Measurements from ENCODE around the gene PDS5A.
"Not testable (repeated sequence)": the region's sequence is repeated elsewhere in the genome, so short reads cannot be mapped to it uniquely, and the experiment has no call there.

PDS5A gene

DNA sequence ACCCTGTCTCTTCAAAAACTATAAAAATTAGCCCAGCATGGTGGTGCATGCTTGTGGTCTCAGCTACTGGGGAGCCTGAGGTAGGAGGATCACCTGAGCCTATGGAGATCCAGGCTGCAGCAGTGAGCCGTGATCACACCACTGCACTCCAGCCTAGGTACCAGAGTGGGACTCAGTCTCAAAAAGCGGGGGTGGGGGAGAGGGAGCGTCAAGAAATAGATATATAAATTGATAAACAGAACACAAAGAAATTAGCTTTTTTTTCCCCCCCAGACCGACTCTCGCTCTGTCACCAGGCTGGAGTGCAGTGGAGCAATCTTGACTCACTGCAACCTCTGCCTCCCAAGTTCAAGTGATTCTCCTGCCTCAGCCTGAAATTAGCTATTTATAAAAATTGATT is 14.1 kb downstream of the PDS5A start:
- no peak for DNase-seq

DNA sequence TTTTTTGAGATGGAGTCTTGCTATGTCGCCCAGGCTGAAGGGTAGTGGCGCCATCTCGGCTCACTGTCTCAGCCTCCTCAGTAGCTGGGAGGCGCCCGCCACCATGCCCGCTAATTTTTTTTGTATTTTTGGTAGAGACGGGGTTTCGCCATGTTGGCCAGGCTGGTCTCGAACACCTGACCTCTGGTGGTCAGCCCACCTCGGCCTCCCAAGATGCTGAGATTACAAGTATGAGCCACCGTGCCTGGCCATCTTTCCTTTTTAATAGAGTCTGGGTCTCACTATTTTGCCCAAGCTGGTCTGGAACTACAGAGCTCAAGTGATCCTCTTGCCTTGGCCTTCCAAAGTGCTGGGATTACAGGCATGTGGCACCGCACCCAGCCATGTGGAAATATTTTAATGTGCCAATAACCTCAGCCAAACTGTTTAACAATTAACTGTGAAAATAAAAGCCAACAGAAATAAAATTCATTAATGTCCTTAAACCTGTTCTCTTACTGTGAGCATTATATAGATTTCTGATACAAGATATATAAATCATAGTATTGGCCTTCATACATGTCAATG is 16.3 kb downstream of the PDS5A start:
- DNase-seq, result no peak

DNA sequence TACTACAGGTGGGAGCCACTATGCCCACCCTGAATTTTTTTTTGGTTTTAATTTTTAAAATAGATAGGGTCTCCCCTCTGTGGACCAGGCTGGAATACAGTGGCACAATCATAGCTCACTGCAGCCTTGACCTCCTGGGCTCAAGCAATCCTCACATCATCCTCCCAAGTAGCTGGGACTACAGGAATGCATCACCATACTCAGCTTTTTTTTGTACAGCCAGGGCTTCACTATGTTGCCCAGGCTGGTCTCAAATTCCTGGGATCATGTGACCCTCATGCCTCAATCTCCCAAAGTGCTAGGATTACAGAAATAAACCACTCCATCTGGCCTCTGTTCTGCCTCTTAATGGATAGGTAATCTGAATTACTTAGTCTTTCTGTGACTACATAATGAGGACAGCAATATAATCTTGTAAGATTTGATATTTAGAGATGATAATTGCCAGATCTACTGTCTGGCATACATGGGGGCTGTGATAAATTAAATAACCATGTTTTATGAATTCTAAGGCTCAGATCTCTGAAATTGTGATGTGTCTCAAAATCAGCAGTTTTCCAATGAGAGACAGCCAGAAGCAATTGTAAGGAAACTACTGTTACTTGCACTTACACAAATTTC is 26.7 kb downstream of the PDS5A start:
- no peak for DNase-seq

DNA sequence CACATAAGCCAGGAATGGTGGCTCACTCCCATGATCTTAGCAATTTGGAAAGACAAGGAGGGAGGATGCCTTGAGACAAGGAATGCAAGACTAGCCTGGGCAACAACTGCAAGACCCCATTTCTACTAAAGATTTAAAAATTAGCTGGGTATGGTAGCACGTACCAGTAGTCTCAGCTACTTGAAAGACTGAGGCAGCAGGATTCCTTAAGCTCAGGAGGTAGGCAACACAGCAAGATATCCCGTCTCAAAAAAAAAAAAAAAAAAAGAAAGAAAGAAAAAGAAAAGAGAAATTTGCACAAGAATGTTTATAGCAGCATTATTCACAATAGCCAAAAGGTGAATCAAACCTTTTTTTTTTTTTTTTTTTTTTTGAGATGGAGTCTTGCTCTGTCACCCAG is 29.7 kb downstream of the PDS5A start:
- no peak for DNase-seq

DNA sequence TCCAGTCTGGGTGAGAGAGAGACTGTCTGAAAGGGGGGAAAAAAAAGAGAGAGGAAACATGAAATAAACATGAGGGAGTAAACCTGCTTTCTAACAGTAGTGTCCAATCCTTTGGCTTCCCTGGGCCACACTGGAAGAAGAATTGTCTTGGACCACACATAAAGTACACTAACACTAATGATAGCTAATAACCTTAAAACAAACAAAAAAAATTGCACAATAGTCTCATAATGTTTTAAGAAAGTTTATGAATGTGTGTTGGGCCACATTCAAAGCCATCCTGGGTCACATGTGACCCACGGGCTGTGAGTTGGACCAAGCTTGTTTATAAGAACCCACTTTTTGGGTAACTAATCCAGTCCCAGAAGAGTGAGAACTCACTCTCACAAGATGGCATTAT is 30.3 kb downstream of the PDS5A start:
- DNase-seq, result no peak

DNA sequence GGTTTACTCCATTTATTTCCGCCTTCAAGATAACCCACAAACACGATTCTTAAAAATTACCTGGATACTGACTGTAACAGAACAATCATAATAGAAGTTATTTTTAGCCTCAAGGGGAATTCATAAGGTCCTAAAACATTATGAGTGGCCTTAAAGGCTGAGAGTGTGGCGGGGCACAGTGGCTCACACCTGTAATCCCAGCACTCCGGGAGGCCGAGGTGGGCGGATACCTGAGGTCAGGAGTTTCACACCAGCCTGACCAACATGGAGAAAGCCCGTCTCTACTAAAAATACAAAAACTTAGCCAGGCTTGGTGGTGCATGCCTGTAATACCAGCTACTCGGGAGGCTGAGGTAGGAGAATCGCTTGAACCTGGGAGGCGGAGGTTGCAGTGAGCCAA is 33.5 kb downstream of the PDS5A start:
- DNase-seq, result not testable (repeated sequence)

DNA sequence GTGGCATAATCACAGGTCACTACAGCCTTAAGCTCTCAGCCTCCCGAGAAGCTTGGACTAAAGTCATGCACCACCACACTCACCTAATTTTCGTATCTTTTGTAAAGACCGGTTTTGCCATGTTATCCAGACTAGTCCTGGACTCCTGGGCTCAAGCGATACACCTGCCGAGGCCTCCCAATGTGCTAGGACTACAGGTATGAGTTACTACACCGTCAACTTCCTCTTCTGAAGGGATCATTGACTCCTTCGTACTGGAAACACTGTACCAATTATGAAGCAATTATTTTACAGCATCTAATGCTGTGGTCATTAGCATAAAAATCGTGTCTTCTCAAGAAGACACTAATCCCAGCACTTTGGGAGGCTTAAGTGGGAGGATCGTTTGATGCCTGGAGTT is 35.2 kb downstream of the PDS5A start:
- DNase-seq, result no peak

DNA sequence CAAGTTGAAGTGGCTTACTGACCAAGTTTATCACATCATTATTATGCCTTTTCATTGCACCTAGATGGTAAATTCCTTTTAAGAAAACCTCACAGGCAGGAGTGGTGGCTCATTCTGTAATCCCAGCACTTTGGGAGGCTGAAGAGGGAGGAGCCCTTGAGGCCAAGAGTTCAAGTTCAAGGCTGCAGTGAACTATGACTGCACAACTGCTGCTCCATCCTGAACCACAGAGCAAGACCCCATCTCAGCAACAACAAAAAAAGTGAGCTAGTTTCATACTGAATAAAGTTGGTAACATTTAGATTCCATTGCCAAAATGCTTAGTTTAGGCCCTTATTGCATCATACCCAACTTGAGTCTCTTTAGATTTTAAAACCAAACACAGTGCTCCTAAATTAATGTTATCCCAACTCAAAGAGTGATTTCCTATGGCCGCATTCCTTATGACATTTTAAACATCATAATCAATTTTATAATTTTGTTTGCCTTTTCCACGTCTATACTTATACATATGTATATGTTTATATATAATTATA is 36.0 kb downstream of the PDS5A start:
- DNase-seq, result no peak

DNA sequence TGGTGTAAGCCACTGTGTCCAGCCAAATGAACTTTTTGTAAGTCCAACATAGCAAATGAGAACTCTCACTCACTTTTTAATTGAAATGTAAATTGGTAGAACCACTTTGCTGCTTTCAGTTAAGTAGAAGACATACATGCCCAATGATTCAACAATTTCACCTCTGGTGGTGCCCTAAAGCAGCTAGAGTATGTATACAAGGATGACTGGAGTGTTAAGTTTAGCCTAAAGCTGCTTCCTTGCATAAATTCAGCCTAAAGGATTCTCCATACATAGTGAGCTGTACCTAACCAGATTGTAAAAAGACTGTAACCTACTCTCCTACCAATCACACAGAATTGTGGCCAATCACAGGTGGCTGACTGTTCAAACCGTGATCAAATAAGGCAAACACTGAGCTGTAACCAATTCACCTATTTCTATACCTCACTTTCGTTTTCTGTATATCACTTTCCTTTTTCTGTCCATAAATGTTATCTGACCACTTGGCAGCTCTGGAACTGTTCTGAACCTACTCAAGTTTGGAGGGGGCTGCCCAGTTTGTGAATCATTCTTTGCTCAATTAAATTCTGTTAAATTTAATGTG is 39.9 kb downstream of the PDS5A start:
- DNase-seq, result no peak

DNA sequence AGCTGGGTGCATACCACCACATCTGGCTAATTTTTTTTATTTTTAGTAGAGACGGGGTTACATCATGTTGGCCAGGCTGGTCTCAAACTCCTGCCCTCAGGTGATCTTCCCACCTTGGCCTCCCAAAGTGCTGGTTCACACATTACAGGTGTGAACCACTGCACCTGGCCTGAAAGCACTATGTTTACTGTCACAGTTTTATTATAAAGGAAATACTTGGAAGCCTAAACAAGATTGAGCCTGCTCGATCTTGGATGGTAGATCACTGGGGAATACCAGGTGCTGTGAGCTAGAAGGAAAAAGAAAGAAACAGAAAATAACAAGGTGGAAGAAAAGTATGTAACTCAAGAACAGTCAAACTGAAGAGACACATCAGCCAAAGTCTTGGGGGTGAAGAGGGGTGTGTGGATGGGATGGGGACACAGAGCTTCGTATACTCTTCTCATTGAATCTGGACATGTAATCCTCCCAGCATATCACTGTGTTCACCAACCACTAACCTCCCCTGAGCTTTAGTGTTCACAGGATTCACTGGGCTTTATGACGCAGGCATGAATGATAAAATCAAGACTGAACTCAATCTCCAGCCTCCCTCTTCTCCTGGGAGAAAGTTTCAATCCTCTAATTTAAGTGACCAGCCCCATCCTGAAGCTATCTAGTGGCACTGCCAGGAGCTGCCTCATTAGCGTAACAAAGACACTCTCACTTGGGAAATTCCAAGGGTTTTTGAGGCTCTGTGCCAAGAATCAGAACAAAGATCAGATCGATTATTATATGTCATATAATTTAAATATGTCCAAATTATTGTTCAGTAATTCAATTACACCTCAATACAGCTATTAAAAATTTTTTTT is 40.9 kb downstream of the PDS5A start:
- DNase-seq, result no peak

DNA sequence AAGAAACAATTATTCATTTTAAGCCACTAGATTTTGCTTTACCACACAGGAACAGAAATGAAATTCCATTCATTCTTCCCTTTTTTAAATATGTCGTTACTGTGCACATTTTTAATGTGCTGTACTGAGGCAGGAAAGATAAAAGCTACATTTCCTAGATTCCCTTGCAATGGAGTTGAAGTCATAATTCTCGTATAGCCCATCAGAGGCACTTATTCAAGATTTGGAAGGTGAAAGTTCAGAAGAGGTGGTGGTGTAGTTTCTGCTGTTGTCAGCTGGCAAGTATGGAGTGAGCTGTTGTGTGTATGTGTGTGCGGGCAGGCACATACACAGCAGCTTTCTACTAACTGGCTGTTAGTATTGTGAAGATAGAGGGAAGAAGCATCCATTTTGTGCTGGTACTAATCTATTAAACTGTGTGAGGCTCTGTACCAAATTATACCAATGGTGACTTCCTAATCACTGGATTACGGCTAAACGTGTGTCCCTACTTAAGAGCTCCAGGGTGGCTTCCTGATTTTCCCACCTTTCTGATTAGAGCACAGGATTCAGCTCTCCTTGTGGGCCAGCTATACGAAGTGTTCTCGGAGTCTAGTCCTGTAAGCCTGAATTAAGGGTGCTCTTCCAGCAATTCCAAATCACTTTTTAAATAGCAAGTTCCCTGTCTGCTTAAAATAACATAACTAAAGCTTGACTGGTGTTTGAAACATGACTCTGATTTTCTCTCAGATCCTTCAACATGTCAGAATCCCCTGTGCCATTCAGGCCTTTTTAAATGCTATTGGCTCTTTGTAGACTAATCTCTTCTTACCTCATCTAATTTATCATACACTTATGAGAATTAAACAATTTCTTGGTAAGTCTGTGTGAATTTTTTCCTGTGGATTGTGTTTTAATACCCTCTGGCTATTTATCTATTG is 43.8 kb downstream of the PDS5A start:
- DNase-seq, result no peak

DNA sequence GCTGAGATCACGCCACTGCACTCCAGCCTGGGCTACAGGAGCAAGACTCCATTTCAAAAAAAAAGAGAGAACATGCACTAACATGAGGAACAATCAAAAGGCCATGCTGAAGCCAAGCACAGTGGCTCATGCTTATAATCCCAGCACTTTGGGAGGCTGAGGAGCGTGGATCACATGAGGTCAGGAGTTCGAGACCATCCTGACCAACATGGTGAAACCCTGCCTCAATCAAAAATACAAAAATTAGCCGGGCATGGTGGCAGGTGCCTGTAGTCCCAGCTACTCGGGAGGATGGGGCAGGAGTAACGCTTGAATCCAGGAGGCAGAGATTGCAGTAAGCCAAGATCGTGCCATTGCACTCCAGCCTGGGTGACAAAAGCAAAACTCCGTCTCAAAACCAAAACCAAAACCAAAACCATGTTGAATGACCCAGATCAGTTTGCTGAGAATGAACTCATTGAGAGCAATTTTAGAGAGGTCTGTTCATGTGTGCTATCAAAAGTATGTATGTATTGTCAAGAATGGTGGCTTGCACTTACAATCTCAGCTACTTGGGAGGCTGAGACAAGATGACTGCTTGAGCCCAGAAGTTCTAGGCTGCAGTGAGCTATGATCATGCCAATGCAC is 44.8 kb downstream of the PDS5A start:
- no peak for DNase-seq

DNA sequence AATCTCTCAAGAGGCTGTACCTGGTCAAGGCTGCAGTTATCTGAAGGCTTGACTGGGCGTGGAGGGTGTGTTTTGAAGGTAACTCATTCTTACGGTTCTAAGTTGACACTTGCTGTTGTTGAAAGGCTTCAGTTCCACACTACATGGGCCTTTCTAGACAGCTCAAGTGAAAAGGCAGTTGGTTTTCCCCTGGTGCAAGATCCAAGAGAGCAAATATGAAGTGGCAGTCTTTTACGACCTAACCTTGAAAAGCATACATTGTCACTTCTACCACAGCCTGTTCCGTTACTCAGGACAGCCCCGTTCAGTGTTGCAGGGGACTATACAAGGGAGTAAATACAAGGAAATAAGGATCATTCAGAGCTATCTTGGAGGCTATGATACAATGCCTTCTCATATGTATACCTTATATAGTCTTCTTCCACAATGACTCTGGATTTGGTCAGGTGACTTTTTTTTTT is 46.2 kb downstream of the PDS5A start:
- no peak for DNase-seq

DNA sequence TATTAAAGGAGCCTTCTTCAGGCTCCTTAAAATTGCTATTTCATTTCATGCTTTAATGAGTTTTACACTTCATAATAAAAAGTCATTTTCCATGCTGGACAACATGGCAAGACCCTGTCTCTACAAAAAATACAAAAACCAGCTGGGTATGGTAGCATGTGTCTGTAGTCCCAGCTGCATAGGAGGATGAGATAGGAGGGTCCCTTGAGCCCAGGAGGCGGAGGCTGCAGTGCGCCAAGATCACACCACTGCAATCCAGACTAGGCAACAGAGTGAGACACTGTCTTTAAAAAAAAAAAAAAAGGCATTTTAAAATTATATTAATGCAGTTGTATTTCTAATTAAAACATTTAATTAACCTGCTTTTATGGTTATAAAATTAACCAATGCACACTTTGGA is 49.2 kb downstream of the PDS5A start:
- DNase-seq, result no peak

DNA sequence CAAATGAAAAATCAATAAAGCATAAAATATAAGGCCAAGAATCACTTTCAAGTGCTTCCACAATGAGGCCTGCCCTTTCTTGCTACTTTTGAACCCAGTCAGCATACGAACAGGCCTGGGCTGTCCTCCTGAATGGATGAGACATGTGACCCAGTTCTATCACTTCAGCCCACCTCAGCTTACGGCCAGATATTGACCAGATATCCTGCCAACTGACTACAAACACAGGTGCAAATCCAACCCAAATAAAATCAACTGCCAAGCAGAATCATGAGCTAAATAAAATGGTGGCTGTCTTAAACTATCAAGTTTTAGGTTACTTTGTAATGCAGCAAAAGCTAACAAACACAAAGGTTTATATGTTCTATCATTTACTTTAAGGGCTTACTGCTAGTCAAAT is 53.7 kb downstream of the PDS5A start:
- no peak for DNase-seq

DNA sequence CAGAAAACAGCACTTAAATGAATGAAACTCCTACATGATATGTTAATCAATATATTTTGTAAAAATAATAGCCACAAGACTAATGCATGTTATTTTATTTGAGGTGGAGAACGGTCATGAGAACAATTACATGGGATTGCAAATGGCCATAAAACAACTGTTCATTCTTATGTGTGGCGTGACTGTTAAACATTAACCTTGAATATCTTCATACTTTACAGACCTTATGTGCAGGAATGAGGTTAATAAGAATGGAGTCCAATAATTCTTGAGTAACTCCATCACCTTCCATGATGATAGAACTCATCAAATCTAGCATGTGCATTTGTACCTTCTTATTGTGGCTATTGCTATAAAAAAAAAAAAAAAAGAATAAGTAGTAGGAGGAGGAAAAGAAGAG is 55.3 kb downstream of the PDS5A start:
- no peak for DNase-seq

DNA sequence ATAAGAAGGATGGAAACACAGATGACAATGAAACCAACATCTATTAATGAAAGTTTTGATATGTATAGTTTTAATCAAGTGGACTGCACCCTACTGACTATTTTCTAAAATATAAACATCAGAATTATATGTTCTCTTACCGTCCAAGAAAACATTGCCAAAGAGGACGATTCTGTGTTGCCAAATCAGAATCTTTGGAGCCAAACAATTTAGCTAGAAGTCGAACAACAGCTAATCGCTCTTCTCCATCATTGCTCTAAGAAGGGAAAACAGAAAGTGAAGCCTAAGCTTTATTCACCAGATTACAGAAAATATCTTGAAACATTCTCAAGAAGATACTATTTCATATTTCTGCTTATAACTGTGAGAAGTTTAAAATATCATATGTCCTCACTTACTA is 64.2 kb downstream of the PDS5A start:
- no peak for DNase-seq

DNA sequence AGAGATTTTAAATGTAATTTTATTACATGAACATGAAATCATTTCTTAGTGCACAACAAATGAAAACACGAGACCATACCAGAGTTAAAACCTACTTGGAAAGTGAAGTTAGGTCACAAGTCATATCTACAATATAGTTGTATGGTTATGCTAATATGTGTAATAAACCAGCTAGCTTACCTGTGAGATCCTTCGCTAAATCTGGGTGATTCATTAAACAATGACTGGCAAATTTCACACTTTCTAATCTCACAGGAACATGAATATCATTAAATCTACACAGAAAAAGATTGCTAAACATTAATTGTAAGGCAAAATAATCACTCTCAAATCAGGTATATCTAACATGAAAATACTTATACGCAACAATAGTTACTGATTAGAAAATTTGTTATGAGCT is 67.6 kb downstream of the PDS5A start:
- no peak for DNase-seq

DNA sequence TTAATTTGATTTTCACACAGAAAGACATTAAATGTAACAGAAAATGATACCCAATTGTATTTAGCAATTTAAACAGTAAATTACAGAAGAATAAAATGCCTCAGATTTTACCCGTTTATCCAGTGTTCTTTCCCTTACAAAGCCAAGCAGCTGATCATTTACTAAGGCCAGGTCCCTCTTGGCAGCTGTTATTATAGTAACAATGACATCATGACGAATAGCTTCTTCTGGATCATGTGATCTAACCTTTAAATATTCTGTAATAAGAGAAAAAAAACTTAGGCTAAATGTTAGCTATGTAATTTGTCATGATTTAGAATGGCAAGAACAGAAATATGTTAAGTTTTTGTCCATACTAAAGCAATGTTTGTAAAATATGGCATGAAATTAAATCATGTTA is 69.4 kb downstream of the PDS5A start:
- no peak for DNase-seq

DNA sequence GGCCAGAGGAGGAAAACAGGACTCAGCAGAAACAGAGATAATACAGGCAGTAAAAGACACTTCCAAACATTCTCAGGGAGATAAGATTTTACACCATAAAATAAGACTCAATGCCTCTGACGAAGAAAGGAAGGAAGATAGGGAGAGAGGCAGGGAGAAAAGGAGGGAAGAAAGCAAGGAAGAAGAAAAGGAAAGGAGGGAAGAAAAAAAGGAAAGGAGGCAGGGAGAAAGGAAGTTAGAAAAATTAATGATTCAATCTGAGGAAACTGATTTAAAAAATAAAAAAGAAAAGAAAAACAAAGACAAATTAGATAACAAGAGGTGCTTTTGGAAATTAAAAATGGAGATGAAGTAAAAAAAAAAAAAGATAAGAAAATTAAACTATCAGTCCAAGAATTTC is 72.1 kb downstream of the PDS5A start:
- no peak for DNase-seq

DNA sequence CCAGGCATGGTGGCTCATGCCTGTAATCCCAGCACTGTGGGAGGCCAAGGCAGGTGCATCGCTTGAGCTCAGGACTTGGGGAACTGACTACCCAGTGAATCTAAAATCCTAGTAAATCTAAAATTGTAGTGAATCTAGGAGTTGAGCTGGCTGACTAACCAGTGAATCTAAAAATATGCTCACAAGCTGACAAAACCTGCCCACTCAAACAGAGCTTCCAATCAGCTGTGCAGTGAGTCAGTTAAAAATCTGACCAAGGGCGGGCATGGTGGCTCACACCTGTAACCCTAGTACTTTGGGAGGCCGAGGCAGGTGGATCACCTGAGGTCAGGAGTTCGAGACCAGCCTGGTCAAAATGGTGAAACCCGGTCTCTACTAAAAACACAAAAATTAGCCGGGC is 72.7 kb downstream of the PDS5A start:
- DNase-seq, result not testable (repeated sequence)

DNA sequence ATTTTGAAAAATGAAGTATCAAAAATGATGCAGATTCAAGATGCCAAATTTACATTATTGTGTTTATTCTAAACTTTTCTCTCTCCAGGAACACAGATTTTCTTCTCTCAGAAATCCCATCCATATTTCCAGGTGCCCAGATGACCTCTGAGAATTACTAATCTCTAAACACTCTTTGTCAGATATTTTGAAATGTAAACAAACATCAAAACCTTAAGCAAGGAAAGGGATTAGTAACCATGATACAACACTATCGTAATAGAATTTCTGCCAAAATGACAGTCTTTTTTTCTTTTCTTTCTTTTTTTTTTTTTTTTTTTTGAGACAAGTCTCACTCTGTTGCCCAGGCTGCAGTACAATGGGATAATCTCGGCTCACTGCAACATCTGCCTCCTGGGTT is 76.7 kb downstream of the PDS5A start:
- no peak for DNase-seq

All from hematopoietic multipotent progenitor cell treated with erythropoietin and hydrocortisone succinate and interleukin-3 and kit ligand, for 8 days (in vitro differentiated cells).